SK-N-SH treated with all-trans-retinoic acid at 6 μM for 48 hours (cell line): ENCODE data around the gene LRFN2.

Experiments
- BACH2 ChIP-seq: fragments of 250-450 bp; sonication (Bioruptor Pico); IDR thresholded peaks from 2 replicates; pipeline ENCODE4 v1.9.0; 2021; ENCODE audit warnings: mild to moderate bottlenecking, borderline replicate concordance
- GLIS3 ChIP-seq: fragments of 250-450 bp; sonication (Bioruptor Pico); IDR thresholded peaks from 2 replicates; pipeline ENCODE4 v1.5.0; 2020; ENCODE audit warnings: mild to moderate bottlenecking, moderate library complexity
- OSR1 ChIP-seq: fragments of 250-450 bp; sonication (Bioruptor Pico); IDR thresholded peaks from 2 replicates; pipeline ENCODE4 v1.8.0; 2022; ENCODE audit warnings: moderate library complexity, mild to moderate bottlenecking, inconsistent platforms
- ZFP30 ChIP-seq: fragments of 450-650 bp; formaldehyde crosslinking; IDR thresholded peaks from 2 replicates; pipeline ENCODE4 v1.5.0; 2022; ENCODE audit warnings: mild to moderate bottlenecking, moderate library complexity
- ZNF565 ChIP-seq: fragments of 450-650 bp; formaldehyde crosslinking; conservative IDR thresholded peaks from 2 replicates; pipeline ENCODE4 v1.5.0; 2020; ENCODE audit warnings: low read depth, mild to moderate bottlenecking, moderate library complexity
- ZNF8 ChIP-seq: fragments of 450-650 bp; formaldehyde crosslinking; IDR thresholded peaks from 2 replicates; pipeline ENCODE4 v1.5.0; 2020; ENCODE audit warnings: mild to moderate bottlenecking, moderate library complexity
- TF ChIP-seq, protein P1 (sequence below): fragments of 250-450 bp; sonication (Bioruptor Pico); IDR thresholded peaks from 2 replicates; pipeline ENCODE4 v1.5.0; 2020; ENCODE audit warnings: mild to moderate bottlenecking, moderate library complexity
- TF ChIP-seq, protein P2 (sequence below): fragments of 250-450 bp; sonication (Bioruptor Pico); IDR thresholded peaks from 2 replicates; pipeline ENCODE4 v1.5.1; 2021; ENCODE audit warnings: mild to moderate bottlenecking, moderate library complexity
- TF ChIP-seq, protein P3 (sequence below): fragments of 250-450 bp; sonication (Bioruptor Pico); IDR thresholded peaks from 2 replicates; pipeline ENCODE4 v1.5.1; 2020; ENCODE audit warnings: low read depth, mild to moderate bottlenecking, moderate library complexity
- TF ChIP-seq, protein P4 (sequence below): fragments of 250-450 bp; sonication (Bioruptor Pico); IDR thresholded peaks from 2 replicates; pipeline ENCODE4 v1.8.0; 2020; ENCODE audit warnings: mild to moderate bottlenecking, moderate library complexity, borderline replicate concordance

DNA sequence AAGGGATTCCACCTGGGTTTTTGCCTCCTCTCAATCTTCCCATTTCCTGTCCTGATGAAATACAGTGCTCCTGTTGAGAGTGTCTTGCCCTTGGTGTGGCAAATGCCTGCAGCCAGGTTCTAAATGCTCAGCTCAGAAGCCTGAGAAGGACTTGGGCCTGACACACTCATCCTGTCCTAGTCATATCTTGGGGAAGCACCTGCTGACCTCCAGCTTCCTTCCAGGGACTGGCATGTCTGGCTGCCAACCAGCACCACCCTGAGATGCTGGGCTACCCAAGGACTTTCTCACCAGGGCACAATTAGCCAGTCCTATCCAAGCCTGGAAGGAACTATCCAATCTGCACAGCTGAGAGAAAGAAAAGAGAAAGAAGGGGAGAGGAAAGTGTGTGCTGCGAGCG is 43.4 kb downstream of the LRFN2 start:
- TF ChIP-seq, protein P1, sequence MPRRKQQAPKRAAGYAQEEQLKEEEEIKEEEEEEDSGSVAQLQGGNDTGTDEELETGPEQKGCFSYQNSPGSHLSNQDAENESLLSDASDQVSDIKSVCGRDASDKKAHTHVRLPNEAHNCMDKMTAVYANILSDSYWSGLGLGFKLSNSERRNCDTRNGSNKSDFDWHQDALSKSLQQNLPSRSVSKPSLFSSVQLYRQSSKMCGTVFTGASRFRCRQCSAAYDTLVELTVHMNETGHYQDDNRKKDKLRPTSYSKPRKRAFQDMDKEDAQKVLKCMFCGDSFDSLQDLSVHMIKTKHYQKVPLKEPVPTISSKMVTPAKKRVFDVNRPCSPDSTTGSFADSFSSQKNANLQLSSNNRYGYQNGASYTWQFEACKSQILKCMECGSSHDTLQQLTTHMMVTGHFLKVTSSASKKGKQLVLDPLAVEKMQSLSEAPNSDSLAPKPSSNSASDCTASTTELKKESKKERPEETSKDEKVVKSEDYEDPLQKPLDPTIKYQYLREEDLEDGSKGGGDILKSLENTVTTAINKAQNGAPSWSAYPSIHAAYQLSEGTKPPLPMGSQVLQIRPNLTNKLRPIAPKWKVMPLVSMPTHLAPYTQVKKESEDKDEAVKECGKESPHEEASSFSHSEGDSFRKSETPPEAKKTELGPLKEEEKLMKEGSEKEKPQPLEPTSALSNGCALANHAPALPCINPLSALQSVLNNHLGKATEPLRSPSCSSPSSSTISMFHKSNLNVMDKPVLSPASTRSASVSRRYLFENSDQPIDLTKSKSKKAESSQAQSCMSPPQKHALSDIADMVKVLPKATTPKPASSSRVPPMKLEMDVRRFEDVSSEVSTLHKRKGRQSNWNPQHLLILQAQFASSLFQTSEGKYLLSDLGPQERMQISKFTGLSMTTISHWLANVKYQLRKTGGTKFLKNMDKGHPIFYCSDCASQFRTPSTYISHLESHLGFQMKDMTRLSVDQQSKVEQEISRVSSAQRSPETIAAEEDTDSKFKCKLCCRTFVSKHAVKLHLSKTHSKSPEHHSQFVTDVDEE (CRISPR knock-in tag), result no peak
- TF ChIP-seq ZFP30 (CRISPR knock-in tag), result no peak
- TF ChIP-seq OSR1, result no peak
- no peak for TF ChIP-seq GLIS3 (CRISPR knock-in tag)
- no peak for TF ChIP-seq BACH2 (CRISPR knock-in tag)
- no peak for TF ChIP-seq ZNF8 (CRISPR knock-in tag)
- TF ChIP-seq, protein P2, sequence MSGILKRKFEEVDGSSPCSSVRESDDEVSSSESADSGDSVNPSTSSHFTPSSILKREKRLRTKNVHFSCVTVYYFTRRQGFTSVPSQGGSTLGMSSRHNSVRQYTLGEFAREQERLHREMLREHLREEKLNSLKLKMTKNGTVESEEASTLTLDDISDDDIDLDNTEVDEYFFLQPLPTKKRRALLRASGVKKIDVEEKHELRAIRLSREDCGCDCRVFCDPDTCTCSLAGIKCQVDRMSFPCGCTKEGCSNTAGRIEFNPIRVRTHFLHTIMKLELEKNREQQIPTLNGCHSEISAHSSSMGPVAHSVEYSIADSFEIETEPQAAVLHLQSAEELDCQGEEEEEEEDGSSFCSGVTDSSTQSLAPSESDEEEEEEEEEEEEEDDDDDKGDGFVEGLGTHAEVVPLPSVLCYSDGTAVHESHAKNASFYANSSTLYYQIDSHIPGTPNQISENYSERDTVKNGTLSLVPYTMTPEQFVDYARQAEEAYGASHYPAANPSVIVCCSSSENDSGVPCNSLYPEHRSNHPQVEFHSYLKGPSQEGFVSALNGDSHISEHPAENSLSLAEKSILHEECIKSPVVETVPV (CRISPR knock-in tag), result no peak
- TF ChIP-seq, protein P3, sequence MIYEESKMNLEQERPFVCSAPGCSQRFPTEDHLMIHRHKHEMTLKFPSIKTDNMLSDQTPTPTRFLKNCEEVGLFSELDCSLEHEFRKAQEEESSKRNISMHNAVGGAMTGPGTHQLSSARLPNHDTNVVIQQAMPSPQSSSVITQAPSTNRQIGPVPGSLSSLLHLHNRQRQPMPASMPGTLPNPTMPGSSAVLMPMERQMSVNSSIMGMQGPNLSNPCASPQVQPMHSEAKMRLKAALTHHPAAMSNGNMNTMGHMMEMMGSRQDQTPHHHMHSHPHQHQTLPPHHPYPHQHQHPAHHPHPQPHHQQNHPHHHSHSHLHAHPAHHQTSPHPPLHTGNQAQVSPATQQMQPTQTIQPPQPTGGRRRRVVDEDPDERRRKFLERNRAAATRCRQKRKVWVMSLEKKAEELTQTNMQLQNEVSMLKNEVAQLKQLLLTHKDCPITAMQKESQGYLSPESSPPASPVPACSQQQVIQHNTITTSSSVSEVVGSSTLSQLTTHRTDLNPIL (CRISPR knock-in tag), result no peak
- TF ChIP-seq ZNF565 (CRISPR knock-in tag), result no peak
- TF ChIP-seq, protein P4, sequence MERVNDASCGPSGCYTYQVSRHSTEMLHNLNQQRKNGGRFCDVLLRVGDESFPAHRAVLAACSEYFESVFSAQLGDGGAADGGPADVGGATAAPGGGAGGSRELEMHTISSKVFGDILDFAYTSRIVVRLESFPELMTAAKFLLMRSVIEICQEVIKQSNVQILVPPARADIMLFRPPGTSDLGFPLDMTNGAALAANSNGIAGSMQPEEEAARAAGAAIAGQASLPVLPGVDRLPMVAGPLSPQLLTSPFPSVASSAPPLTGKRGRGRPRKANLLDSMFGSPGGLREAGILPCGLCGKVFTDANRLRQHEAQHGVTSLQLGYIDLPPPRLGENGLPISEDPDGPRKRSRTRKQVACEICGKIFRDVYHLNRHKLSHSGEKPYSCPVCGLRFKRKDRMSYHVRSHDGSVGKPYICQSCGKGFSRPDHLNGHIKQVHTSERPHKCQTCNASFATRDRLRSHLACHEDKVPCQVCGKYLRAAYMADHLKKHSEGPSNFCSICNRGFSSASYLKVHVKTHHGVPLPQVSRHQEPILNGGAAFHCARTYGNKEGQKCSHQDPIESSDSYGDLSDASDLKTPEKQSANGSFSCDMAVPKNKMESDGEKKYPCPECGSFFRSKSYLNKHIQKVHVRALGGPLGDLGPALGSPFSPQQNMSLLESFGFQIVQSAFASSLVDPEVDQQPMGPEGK (CRISPR knock-in tag), result no peak
